SK-N-SH treated with all-trans-retinoic acid at 6 μM for 48 hours (cell line): ENCODE data around the gene IFI6.

Experiments
- ARNTL ChIP-seq: fragments of 450-650 bp; formaldehyde crosslinking; IDR thresholded peaks from 2 replicates; pipeline ENCODE4 v1.5.0; 2020; ENCODE audit warnings: low read depth, mild to moderate bottlenecking, moderate library complexity, borderline replicate concordance
- BACH2 ChIP-seq: fragments of 250-450 bp; sonication (Bioruptor Pico); IDR thresholded peaks from 2 replicates; pipeline ENCODE4 v1.9.0; 2021; ENCODE audit warnings: mild to moderate bottlenecking, borderline replicate concordance
- ESRRG ChIP-seq: fragments of 250-450 bp; sonication (Bioruptor Pico); IDR thresholded peaks from 2 replicates; pipeline ENCODE4 v1.6.1; 2021; ENCODE audit warnings: mild to moderate bottlenecking
- PATZ1 ChIP-seq: fragments of 250-450 bp; sonication (Bioruptor Pico); IDR thresholded peaks from 2 replicates; pipeline ENCODE4 v1.8.0; 2020; ENCODE audit warnings: mild to moderate bottlenecking, moderate library complexity, borderline replicate concordance
- PPARA ChIP-seq: fragments of 250-450 bp; sonication (Bioruptor Pico); IDR thresholded peaks from 2 replicates; pipeline ENCODE4 v1.5.0; 2020; ENCODE audit warnings: mild to moderate bottlenecking, borderline replicate concordance
- ZFP3 ChIP-seq: fragments of 250-450 bp; sonication (Bioruptor Pico); IDR thresholded peaks from 2 replicates; pipeline ENCODE4 v1.5.0; 2020; ENCODE audit warnings: mild to moderate bottlenecking, moderate library complexity
- ZFP30 ChIP-seq: fragments of 450-650 bp; formaldehyde crosslinking; IDR thresholded peaks from 2 replicates; pipeline ENCODE4 v1.5.0; 2022; ENCODE audit warnings: mild to moderate bottlenecking, moderate library complexity
- ZNF8 ChIP-seq: fragments of 450-650 bp; formaldehyde crosslinking; IDR thresholded peaks from 2 replicates; pipeline ENCODE4 v1.5.0; 2020; ENCODE audit warnings: mild to moderate bottlenecking, moderate library complexity
- TF ChIP-seq, protein P1 (sequence below): fragments of 250-450 bp; sonication (Bioruptor Pico); IDR thresholded peaks from 2 replicates; pipeline ENCODE4 v1.5.1; 2020; ENCODE audit warnings: low read depth, mild to moderate bottlenecking, moderate library complexity

DNA sequence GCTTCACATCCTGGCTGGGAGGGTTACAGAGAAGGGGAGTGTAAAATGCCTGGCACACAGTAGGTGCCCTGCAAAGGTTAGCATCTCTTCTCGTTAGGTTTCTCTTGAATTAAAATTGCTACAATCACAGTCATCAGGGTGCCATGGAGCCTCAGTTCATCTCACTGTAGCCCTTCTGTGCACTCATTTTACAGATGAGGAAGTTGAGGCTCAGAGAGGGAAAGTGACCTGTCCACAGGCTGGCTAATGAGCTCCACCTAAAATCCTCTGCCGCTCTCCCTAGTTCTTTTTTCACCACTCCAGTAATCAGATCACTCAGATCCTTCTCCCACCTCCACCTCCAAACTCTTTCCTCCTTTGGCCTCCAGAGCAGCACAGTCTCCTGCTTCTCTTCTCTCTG lies 54.6 kb downstream of the IFI6 start:
- TF ChIP-seq ZFP30 (CRISPR knock-in tag) (no peak), ZFP3 (CRISPR knock-in tag) (no peak), BACH2 (no peak), PATZ1 (CRISPR knock-in tag) (no peak), PPARA (no peak), ARNTL (CRISPR knock-in tag) (no peak), ZNF8 (CRISPR knock-in tag) (no peak), ESRRG (CRISPR knock-in tag) (no peak)
- TF ChIP-seq, protein P1, sequence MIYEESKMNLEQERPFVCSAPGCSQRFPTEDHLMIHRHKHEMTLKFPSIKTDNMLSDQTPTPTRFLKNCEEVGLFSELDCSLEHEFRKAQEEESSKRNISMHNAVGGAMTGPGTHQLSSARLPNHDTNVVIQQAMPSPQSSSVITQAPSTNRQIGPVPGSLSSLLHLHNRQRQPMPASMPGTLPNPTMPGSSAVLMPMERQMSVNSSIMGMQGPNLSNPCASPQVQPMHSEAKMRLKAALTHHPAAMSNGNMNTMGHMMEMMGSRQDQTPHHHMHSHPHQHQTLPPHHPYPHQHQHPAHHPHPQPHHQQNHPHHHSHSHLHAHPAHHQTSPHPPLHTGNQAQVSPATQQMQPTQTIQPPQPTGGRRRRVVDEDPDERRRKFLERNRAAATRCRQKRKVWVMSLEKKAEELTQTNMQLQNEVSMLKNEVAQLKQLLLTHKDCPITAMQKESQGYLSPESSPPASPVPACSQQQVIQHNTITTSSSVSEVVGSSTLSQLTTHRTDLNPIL (CRISPR knock-in tag) = no peak
